GM21526 (cell line): ENCODE data around the gene ASB16.

ENCODE experiments used
- ATAC-seq: cut with Tn5 transposase; IDR thresholded peaks from one replicate; pipeline ENCODE4 v1.9.1; 2021; ENCODE audit warnings: moderate library complexity; ENCODE audit not compliant: unreplicated experiment, low FRiP score

ASB16 gene

GRCh38 chr17:44205962-44206824, 35.7 kb downstream of the ASB16 start:
- ATAC-seq, result no peak

GRCh38 chr17:44206825-44207155, 36.3 kb downstream of the ASB16 start:
- no peak for ATAC-seq

GRCh38 chr17:44207319-44207718, 36.8 kb downstream of the ASB16 start:
- ATAC-seq, result no peak

- no peak for ATAC-seq
These were observed 37.2 kb downstream of the ASB16 start for GRCh38 chr17:44207743-44208142.

- ATAC-seq, result no peak
These were observed 39.4 kb downstream of the ASB16 start for GRCh38 chr17:44209786-44210341.

- no peak for ATAC-seq
These were observed 40.1 kb downstream of the ASB16 start for GRCh38 chr17:44210342-44211192.

GRCh38 chr17:44211281-44212265, 41.1 kb downstream of the ASB16 start:
- ATAC-seq, result no peak

- ATAC-seq, result no peak
These were observed 42.3 kb downstream of the ASB16 start for GRCh38 chr17:44212507-44213402.

GRCh38 chr17:44213403-44214229, 43.1 kb downstream of the ASB16 start:
- no peak for ATAC-seq

GRCh38 chr17:44214230-44214494, 43.7 kb downstream of the ASB16 start:
- ATAC-seq, result no peak

GRCh38 chr17:44214896-44215295, 44.4 kb downstream of the ASB16 start:
- ATAC-seq, result no peak

- no peak for ATAC-seq
These were observed 45.7 kb downstream of the ASB16 start for GRCh38 chr17:44216173-44216572.

- no peak for ATAC-seq
These were observed 46.2 kb downstream of the ASB16 start for GRCh38 chr17:44216694-44217093.

- no peak for ATAC-seq
These were observed 47.3 kb downstream of the ASB16 start for GRCh38 chr17:44217738-44218343.

GRCh38 chr17:44218344-44219107, 48.0 kb downstream of the ASB16 start:
- ATAC-seq, result no peak

- no peak for ATAC-seq
These were observed 48.7 kb downstream of the ASB16 start for GRCh38 chr17:44219108-44219615.

GRCh38 chr17:44219616-44220212, 49.2 kb downstream of the ASB16 start, which contains the start of gene UBTF:
TSS of gene UBTF (minus strand) at chr17:44219675. CDS start at chr17:44218229, 1,446 bp downstream.
- no peak for ATAC-seq
